Measurements from ENCODE around the gene USP13.

Gene USP13

GRCh38 chr3:179807588-179807987 is 154.7 kb downstream of the USP13 start:
- DNase-seq = no peak

- no peak for DNase-seq
Observed at GRCh38 chr3:179809639-179810038, 156.8 kb downstream of the USP13 start.

GRCh38 chr3:179811321-179812095 is 158.7 kb downstream of the USP13 start:
- no peak for DNase-seq

GRCh38 chr3:179812096-179812382 is 159.2 kb downstream of the USP13 start:
- no peak for DNase-seq

- no peak for DNase-seq
Observed at GRCh38 chr3:179819379-179819778, 166.5 kb downstream of the USP13 start.

GRCh38 chr3:179822296-179822695 is 169.5 kb downstream of the USP13 start:
- no peak for DNase-seq

- DNase-seq = no peak
Observed at GRCh38 chr3:179825527-179826246, 172.8 kb downstream of the USP13 start.

GRCh38 chr3:179826247-179826637 is 173.4 kb downstream of the USP13 start:
- no peak for DNase-seq

- no peak for DNase-seq
Observed at GRCh38 chr3:179828738-179829137, 175.9 kb downstream of the USP13 start.

- no peak for DNase-seq
Observed at GRCh38 chr3:179829401-179829800, 176.6 kb downstream of the USP13 start.

GRCh38 chr3:179832333-179832854 is 179.6 kb downstream of the USP13 start:
- DNase-seq = no peak

GRCh38 chr3:179833294-179833693 is 180.5 kb downstream of the USP13 start:
- no peak for DNase-seq

GRCh38 chr3:179837374-179837773 is 184.5 kb downstream of the USP13 start:
- DNase-seq = no peak

Measured in activated naive CD4-positive, alpha-beta T cell treated with Interleukin-2 at 50 U/mL for 16 hours (primary cell).